Activated CD8-positive, alpha-beta memory T cell treated with anti-CD3 and anti-CD28 coated beads for 24 hours (primary cell): Measurements from ENCODE around the gene DNAH8.

ENCODE experiments used
- DNase-seq: peaks from one replicate; pipeline ENCODE4 v3.0.0-alpha.2; 2020

DNAH8 gene

GRCh38 chr6:38799529-38800184, 84.5 kb downstream of the DNAH8 start:
- no peak for DNase-seq

GRCh38 chr6:38801305-38801704, 86.2 kb downstream of the DNAH8 start:
- DNase-seq: no peak

GRCh38 chr6:38802497-38802896, 87.4 kb downstream of the DNAH8 start:
- DNase-seq: no peak

GRCh38 chr6:38803129-38803528, 88.0 kb downstream of the DNAH8 start:
- DNase-seq: no peak

- DNase-seq: no peak
These were observed 89.2 kb downstream of the DNAH8 start for GRCh38 chr6:38804358-38804757.

- DNase-seq: no peak
These were observed 90.1 kb downstream of the DNAH8 start for GRCh38 chr6:38805127-38805655.

- DNase-seq: no peak
These were observed 90.6 kb downstream of the DNAH8 start for GRCh38 chr6:38805692-38806091.

GRCh38 chr6:38806271-38806670, 91.2 kb downstream of the DNAH8 start:
- no peak for DNase-seq

GRCh38 chr6:38806833-38807232, 91.7 kb downstream of the DNAH8 start:
- no peak for DNase-seq

GRCh38 chr6:38808039-38808438, 92.9 kb downstream of the DNAH8 start:
- DNase-seq: no peak

GRCh38 chr6:38813041-38813823, 98.1 kb downstream of the DNAH8 start:
- DNase-seq: no peak

- DNase-seq: no peak
These were observed 99.7 kb downstream of the DNAH8 start for GRCh38 chr6:38814761-38815160.

GRCh38 chr6:38815250-38815649, 100.1 kb downstream of the DNAH8 start:
- DNase-seq: no peak

GRCh38 chr6:38818691-38819090, 103.6 kb downstream of the DNAH8 start:
- DNase-seq: no peak

- no peak for DNase-seq
These were observed 107.9 kb downstream of the DNAH8 start for GRCh38 chr6:38822963-38823362.

- no peak for DNase-seq
These were observed 109.3 kb downstream of the DNAH8 start for GRCh38 chr6:38824243-38824894.

GRCh38 chr6:38827024-38827423, 111.9 kb downstream of the DNAH8 start:
- DNase-seq: no peak

GRCh38 chr6:38831865-38832264, 116.8 kb downstream of the DNAH8 start:
- no peak for DNase-seq

- no peak for DNase-seq
These were observed 118.2 kb downstream of the DNAH8 start for GRCh38 chr6:38833320-38833719.

GRCh38 chr6:38836585-38836984, 121.5 kb downstream of the DNAH8 start:
- no peak for DNase-seq

GRCh38 chr6:38837101-38837500, 122.0 kb downstream of the DNAH8 start:
- DNase-seq: no peak

GRCh38 chr6:38843798-38844197, 128.7 kb downstream of the DNAH8 start:
- no peak for DNase-seq

- no peak for DNase-seq
These were observed 130.8 kb downstream of the DNAH8 start for GRCh38 chr6:38845931-38846330.

- DNase-seq: no peak
These were observed 131.2 kb downstream of the DNAH8 start for GRCh38 chr6:38846361-38846760.
